Activated CD8-positive, alpha-beta memory T cell treated with anti-CD3 and anti-CD28 coated beads for 1 hour (primary cell): Measurements from ENCODE around the gene AP2B1.
"Not testable (repeated sequence)": the region's sequence is repeated elsewhere in the genome, so short reads cannot be mapped to it uniquely, and the experiment has no call there.

Experiments used
- DNase-seq, 2 donors: peaks; one replicate each; pipeline ENCODE4 v3.0.0-alpha.2; 2020; ENCODE audit warnings: low read depth in 1 of 2; ENCODE audit errors: extremely low read depth in 1 of 2

AP2B1 gene

DNA sequence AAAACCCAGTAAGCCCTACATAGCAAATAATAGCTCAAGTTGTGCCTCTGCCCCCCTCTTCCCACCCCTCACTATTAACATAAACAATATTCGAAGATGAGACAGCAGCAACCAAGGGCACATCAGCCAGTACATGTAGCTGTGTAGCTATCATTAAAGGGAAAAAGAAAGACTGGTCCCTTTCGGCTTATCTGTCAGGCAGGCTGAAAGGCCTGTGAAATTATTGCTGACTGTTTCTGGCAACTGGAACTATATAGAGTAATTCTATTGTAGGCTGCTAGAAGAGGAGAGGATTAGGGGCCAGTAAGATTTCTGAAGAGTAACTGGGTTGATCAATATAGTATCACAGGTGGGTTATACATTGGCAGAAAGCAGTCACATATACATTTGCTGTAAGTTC lies 107.8 kb downstream of the AP2B1 start:
- DNase-seq, result no peak

DNA sequence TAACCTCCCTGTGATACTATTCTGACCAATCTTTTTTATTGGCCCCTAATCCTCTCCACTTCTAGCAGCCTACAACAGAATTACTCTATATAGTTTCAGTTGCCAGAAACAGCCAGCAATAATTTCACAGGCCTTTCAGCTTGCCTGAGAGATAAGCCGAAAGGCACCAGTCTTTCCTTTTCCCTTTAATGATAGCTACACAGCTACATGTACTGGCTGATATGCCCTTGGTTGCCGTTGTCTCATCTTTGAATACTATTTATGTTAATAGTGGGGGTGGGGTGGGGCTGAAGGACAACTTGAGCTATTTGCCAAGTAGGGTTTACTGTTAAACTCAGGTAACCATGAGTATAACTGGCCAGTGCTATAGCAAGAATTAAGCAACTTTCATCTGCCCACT lies 108.5 kb downstream of the AP2B1 start:
- no peak for DNase-seq

DNA sequence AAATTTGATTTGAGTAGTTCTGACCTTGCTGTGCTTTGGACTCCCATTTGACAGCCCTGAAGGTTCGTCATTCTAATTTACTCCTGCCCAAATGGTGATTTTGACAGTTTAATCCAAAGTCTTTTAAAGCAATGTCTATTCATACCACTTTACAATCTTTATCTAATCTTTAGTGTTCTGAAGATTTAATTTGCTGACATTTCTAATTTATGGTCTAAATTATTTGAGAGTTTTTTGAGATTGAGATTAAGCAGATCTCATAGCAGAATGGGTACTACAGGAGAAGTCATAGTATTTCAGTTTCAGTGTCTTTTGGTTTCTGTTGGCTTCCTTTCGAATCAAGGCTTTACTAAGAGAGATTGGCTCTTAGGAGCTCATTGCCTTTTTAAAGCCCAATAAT lies 111.7 kb downstream of the AP2B1 start:
- DNase-seq, result no peak

DNA sequence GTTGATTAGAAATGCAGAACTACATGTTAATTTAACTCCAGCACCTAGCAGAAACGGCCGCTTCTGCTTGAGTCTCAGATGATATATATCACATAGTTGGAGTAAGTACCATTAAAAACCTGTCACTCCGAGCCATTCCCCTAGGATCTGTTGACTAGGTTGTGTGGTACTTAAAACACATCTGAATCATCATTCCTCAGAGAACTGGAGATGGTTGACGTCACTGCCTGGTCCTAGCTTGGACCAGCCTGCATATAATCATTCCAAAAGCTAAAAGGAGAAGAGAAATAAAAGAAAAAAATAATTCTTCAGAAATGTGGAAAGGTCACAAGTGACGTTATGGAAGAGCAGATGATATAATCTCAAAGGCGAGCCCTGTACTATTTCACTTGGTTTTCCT lies 113.0 kb downstream of the AP2B1 start:
- DNase-seq, result no peak

DNA sequence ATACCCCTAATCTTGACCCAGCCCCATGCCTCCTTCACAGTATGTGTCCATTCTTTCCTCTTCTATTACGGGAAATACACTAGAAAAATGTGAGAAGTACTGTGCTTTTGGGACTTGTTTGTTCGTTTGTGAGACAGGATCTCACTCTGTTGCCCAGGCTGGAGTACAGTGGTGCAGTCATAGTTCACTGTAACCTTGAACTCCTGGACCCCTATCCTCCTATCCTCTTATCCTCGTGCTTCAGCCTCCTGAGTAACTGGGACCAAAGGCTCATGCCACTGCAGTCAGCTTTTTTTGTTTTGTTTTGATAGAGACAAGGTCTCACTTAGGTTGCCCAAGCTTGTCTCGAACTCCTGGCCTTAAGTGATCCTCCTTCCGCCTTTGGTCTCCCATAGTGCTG lies 114.4 kb downstream of the AP2B1 start:
- DNase-seq, result no peak

DNA sequence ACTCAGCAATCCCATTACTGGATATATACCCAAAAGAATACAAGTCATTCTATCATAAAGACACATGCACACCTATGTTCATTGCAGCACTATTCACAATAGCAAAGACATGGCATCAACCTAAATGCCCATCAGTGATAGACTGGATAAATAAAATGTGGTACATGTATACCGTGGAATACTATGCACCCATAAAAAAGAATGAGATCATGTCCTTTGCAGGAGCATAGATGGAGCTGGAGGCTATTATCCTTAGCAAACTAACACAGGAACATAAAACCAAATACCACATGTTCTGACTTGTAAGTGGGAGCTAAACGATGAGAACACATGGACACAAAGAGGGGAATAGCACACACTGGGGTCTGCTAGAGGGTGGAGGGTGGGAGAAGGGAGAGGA lies 116.2 kb downstream of the AP2B1 start:
- DNase-seq, result not testable (repeated sequence)

GRCh38 chr17:35705230-35705629 lies 118.1 kb downstream of the AP2B1 start:
- no peak for DNase-seq

DNA sequence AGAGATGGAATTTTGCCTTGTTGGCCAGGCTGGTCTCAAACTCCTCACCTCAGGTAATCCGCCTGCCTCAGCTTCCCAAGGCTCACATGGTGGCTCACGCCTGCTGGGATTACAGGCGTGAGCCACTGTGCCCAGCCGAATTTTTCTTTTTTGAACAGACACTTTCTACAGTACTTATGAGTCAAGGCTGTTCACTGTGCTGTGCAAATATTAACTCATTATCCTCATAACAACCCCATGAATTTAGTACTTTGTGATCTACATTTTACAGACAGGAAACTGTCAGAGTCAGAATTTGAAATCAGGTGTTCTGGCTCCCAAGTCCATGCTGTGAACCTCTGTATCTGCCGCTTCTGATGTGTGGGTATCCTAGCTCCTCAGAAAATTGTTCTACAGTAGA lies 118.6 kb downstream of the AP2B1 start:
- DNase-seq, result no peak

GRCh38 chr17:35708149-35708548 lies 121.0 kb downstream of the AP2B1 start:
- no peak for DNase-seq

DNA sequence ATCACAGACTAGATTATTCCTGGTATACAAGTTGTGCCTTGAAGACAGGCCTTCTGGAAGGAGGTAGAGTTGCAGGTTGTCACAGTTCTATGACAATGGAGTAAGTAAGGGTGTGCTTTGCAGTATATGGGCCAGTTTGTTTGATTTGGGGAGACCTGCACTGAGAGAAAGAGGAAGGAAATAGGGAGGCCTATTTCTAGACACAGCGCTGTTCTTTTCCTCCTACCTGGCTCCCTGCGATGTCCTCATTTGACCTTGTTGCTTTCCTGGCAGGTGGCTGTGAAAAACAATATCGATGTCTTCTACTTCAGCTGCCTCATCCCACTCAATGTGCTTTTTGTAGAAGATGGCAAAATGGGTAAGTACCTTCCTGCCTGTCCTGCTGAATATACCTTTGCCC lies 121.8 kb downstream of the AP2B1 start:
- no peak for DNase-seq

- no peak for DNase-seq
These were observed 122.8 kb downstream of the AP2B1 start for GRCh38 chr17:35709874-35710273.

GRCh38 chr17:35710950-35711349 lies 123.8 kb downstream of the AP2B1 start:
- DNase-seq, result no peak

- DNase-seq, result no peak
These were observed 126.1 kb downstream of the AP2B1 start for GRCh38 chr17:35713069-35713728.

- DNase-seq, result no peak
These were observed 127.9 kb downstream of the AP2B1 start for GRCh38 chr17:35714988-35715387.

DNA sequence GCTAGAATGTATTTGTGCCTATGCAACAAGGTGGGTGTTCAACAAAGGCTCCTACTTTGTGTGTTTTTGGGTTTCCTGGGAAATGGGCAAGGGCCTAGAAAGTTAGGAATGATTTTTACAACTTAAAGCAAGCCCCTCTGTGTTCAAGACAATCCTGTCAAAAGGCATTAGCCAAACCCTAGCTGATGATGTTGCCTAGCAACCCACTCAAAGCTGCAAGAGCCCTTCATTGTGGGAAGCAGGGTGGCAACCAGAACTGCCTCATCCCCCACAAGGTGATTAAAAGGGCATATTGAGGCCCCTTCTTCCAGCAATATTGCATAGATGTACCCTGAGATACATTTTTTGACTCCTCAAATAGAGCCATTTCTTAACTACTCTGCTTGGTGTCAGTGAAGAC lies 128.3 kb downstream of the AP2B1 start:
- no peak for DNase-seq

- DNase-seq, result no peak
These were observed 129.1 kb downstream of the AP2B1 start for GRCh38 chr17:35716173-35716572.

DNA sequence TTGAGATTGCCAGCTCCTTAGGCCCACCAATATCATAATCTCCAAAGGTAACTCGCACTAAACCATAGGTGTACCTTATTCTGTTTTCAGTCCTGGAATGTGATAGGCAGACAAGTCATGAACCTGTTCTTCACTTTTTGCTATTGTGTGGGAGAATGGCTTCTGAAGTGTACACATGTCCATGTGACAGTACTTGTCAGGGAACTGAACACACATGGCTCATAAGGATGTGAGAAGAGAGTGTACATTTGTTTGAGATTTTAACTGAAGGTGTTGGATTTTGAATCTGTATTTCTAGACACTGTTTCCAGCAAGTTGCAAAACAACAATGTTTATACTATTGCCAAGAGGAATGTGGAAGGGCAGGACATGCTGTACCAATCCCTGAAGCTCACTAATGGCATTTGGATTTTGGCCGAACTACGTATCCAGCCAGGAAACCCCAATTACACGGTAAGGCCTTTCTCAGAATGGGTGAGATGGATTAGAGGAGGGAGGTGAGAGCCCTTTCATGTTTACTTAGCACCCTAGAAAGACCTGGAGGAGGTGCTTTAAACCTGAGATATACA lies 129.9 kb downstream of the AP2B1 start:
- DNase-seq, result no peak

DNA sequence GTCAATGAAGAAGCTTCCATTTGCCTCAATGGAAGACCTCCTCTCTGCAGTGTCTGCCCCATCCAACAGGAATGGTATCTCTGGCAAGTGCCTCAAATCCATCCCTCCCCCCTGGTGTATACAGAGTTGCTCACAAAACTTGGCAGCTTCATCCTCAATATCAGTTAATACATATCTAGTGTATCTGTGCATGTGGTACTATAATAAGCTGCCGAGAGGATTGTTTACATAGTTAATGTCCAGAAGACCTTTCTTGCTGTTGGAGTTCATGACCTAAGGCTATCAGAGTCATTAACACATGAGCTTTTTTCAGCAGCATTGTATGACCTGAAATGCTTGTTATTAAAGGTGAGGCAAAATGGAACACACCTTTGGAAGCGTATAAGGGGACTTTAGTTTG lies 130.4 kb downstream of the AP2B1 start:
- DNase-seq, result no peak

DNA sequence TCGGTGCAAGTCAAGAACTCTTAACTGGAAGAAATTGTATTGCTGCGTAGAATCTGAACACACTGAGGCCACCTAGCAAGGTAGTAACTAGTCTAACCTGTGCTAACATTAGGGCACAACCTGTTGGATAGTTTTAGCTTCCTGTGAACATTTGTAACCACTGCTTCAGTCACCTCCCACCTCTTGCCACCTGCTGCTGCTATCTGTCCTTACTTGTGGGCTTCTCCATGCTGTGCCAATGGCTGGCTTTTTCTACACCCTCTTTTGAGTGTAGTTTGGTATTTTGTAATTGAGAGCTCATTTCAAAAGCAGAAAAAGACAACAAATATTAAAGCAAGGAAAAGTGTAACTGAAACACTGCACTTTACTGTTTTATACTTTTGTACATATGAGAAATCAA lies 136.6 kb downstream of the AP2B1 start:
- no peak for DNase-seq

DNA sequence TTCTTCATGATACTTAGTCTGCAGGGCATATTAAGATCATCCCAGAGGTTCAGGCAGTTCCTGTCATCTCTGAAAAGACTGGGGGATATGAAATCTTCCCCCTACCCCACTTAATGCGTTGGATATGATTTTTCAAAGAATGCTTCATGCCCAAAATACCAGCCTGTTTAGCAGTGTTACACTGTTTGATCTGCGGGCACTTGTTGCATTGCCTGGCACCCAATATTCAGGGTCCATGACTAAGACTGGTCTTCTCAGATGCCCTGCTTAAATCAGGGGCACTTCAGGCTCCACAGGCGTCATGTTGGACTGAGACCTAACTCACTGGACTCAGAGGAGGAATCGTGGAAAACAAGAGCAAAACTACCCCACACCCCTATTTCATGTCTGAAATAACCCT lies 137.9 kb downstream of the AP2B1 start:
- DNase-seq, result no peak

DNA sequence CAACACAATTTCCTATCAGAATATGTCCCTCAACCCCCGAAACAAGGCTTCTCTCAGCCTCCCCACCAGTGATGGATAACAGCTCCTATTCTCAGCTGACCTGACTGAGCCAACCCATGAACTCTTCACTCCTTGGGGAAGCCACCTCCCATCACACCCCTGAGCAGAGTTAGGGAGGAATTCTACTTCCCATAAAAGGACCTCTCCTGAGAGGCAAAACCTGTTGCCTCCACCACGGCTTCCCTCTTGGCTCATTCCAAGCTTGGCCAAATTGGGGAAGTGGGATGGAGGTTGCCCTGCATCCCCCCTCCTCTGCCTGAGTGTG lies 138.6 kb downstream of the AP2B1 start:
- no peak for DNase-seq

GRCh38 chr17:35726127-35726952 lies 139.2 kb downstream of the AP2B1 start:
- no peak for DNase-seq
